IgD-negative memory B cell (primary cell): ENCODE results near the gene FOXP1. TPM values are rescaled to one million over a fixed set of nuclear protein-coding genes. Genes with fewer than 3 reads are reported as not detected.
A peak's percentile ranks its signal among the peaks of the same experiment; 100 is the strongest.

Source experiments
- H3K27ac Mint-ChIP-seq, 3 donors: one replicate each; pipeline ENCODE4 v1.8.0; 2020 to 2022; ENCODE audit warnings: mild to moderate bottlenecking in 3 of 3, mixed read lengths in 3 of 3, moderate library complexity in 1 of 3
- H3K27me3 Mint-ChIP-seq: one replicate; pipeline ENCODE4 v1.8.0; 2021; ENCODE audit warnings: mixed read lengths
- H3K36me3 Mint-ChIP-seq: one replicate; pipeline ENCODE4 v1.8.0; 2020; ENCODE audit warnings: mild to moderate bottlenecking, mixed read lengths
- H3K4me1 Mint-ChIP-seq, 3 donors: one replicate each; pipeline ENCODE4 v1.8.0; 2020 to 2022; ENCODE audit warnings: mixed read lengths in 3 of 3, mild to moderate bottlenecking in 1 of 3
- H3K4me3 Mint-ChIP-seq, 4 donors: one replicate each; pipeline ENCODE4 v1.8.0; 2020 to 2022; ENCODE audit warnings: mild to moderate bottlenecking in 4 of 4, mixed read lengths in 4 of 4, moderate library complexity in 3 of 4
- H3K9me3 Mint-ChIP-seq, 3 donors: one replicate each; pipeline ENCODE4 v1.8.0; 2020 to 2021; ENCODE audit warnings: mixed read lengths in 3 of 3, mild to moderate bottlenecking in 1 of 3
- polyA plus RNA-seq: library from polyadenylated mRNA; unstranded; fragments of 300-500 nt; fragmentation: Illumina TruSeq; gene quantifications from one replicate; pipeline ENCODE4 v1.2.3, GENCODE V29; 2021

FOXP1 gene
- polyA plus RNA-seq, 1 donor from 2014 or later = 277 TPM

- peaks cover 0 to 6% (median 2%) of the 10 kb centered on the region in 3 donors for H3K4me1 Mint-ChIP-seq
- peaks cover 2% of the 10 kb centered on the region for H3K36me3 Mint-ChIP-seq
- H3K4me3 Mint-ChIP-seq = no peak overlapping the region
Measured at GRCh38 chr3:71310980-71311660, 272.4 kb downstream of the FOXP1 start.

GRCh38 chr3:71310359-71310979, 273.1 kb downstream of the FOXP1 start:
- H3K27me3 Mint-ChIP-seq = peaks cover 4% of the 10 kb centered on the region
- H3K4me1 Mint-ChIP-seq = peaks cover under 1 to 8% (median 5%) of the 10 kb centered on the region in 3 donors
- no peak overlapping the region for H3K4me3 Mint-ChIP-seq
- H3K36me3 Mint-ChIP-seq = peaks cover 2% of the 10 kb centered on the region
- H3K9me3 Mint-ChIP-seq = no peaks in the 10 kb centered on the region
- H3K27ac Mint-ChIP-seq = peak overlapping the region in 1 of 3 donors; percentile 77

More at GRCh38 chr3:71310980-71311660, 272.4 kb downstream of the FOXP1 start:
- Mint-ChIP-seq H3K9me3 (no peaks in the 10 kb centered on the region), H3K27ac (no peak overlapping the region), H3K27me3 (no peaks in the 10 kb centered on the region)

- H3K36me3 Mint-ChIP-seq = peaks cover 2% of the 10 kb centered on the region
- H3K27ac Mint-ChIP-seq = no peak overlapping the region
- H3K9me3 Mint-ChIP-seq = no peaks in the 10 kb centered on the region
- H3K4me3 Mint-ChIP-seq = no peak overlapping the region
- peaks cover 8% of the 10 kb centered on the region for H3K27me3 Mint-ChIP-seq
- peaks cover 1 to 11% (median 11%) of the 10 kb centered on the region in 3 donors for H3K4me1 Mint-ChIP-seq
Measured at GRCh38 chr3:71309886-71310285, 273.6 kb downstream of the FOXP1 start.

GRCh38 chr3:71309342-71309741, 274.2 kb downstream of the FOXP1 start:
- peaks cover 1 to 16% (median 11%) of the 10 kb centered on the region in 3 donors for H3K4me1 Mint-ChIP-seq
- peaks cover 0 to under 1% (median 0%) of the 10 kb centered on the region in 3 donors for H3K9me3 Mint-ChIP-seq
- no peak overlapping the region for H3K4me3 Mint-ChIP-seq
- H3K27ac Mint-ChIP-seq = no peak overlapping the region
- peaks cover 2% of the 10 kb centered on the region for H3K36me3 Mint-ChIP-seq
- H3K27me3 Mint-ChIP-seq = peaks cover 12% of the 10 kb centered on the region

- Mint-ChIP-seq H3K36me3 (peaks cover 2% of the 10 kb centered on the region), H3K27ac (peak overlapping the region in 1 of 3 donors; percentile 26), H3K27me3 (peaks cover 17% of the 10 kb centered on the region), H3K9me3 (peaks cover 0 to 1% (median 0%) of the 10 kb centered on the region in 3 donors), H3K4me1 (peaks cover 1 to 21% (median 15%) of the 10 kb centered on the region in 3 donors), H3K4me3 (no peak overlapping the region)
Measured at GRCh38 chr3:71308836-71309235, 274.7 kb downstream of the FOXP1 start.

- Mint-ChIP-seq H3K27ac (no peak overlapping the region), H3K4me3 (no peak overlapping the region), H3K36me3 (peaks cover 2% of the 10 kb centered on the region), H3K9me3 (peaks cover 0 to 1% (median 0%) of the 10 kb centered on the region in 3 donors), H3K27me3 (peaks cover 19% of the 10 kb centered on the region), H3K4me1 (peaks cover 3 to 21% (median 18%) of the 10 kb centered on the region in 3 donors)
Measured at GRCh38 chr3:71307991-71308697, 275.4 kb downstream of the FOXP1 start.

- H3K9me3 Mint-ChIP-seq = peaks cover 0 to 1% (median 0%) of the 10 kb centered on the region in 3 donors
- H3K27ac Mint-ChIP-seq = peak overlapping the region; percentile 1 to 95 (median 36)
- peaks cover 21% of the 10 kb centered on the region for H3K27me3 Mint-ChIP-seq
- H3K36me3 Mint-ChIP-seq = peaks cover 2% of the 10 kb centered on the region
- H3K4me1 Mint-ChIP-seq = peaks cover 7 to 30% (median 27%) of the 10 kb centered on the region in 3 donors
- peak overlapping the region; percentile 74 to 94 (median 86) for H3K4me3 Mint-ChIP-seq
Measured at GRCh38 chr3:71305231-71306206, 278.0 kb downstream of the FOXP1 start.

- H3K9me3 Mint-ChIP-seq = peaks cover 0 to 1% (median 0%) of the 10 kb centered on the region in 3 donors
- peaks cover 7 to 34% (median 31%) of the 10 kb centered on the region in 3 donors for H3K4me1 Mint-ChIP-seq
- H3K36me3 Mint-ChIP-seq = no peaks in the 10 kb centered on the region
- H3K4me3 Mint-ChIP-seq = peak overlapping the region; percentile 74 to 94 (median 86)
- H3K27me3 Mint-ChIP-seq = peaks cover 21% of the 10 kb centered on the region
- peak overlapping the region in 1 of 3 donors; percentile 1 for H3K27ac Mint-ChIP-seq
Measured at GRCh38 chr3:71304684-71305083, 278.8 kb downstream of the FOXP1 start.

- no peak overlapping the region for H3K27ac Mint-ChIP-seq
- H3K27me3 Mint-ChIP-seq = peaks cover 21% of the 10 kb centered on the region
- H3K36me3 Mint-ChIP-seq = no peaks in the 10 kb centered on the region
- H3K9me3 Mint-ChIP-seq = peaks cover 0 to 1% (median 0%) of the 10 kb centered on the region in 3 donors
- H3K4me3 Mint-ChIP-seq = peak overlapping the region; percentile 41 to 89 (median 79)
- peaks cover 7 to 34% (median 32%) of the 10 kb centered on the region in 3 donors for H3K4me1 Mint-ChIP-seq
Measured at GRCh38 chr3:71304247-71304646, 279.3 kb downstream of the FOXP1 start.

GRCh38 chr3:71303627-71304200, 279.8 kb downstream of the FOXP1 start:
- peak overlapping the region; percentile 24 to 84 (median 66) for H3K4me3 Mint-ChIP-seq
- peak overlapping the region in 1 of 3 donors; percentile 10 for H3K27ac Mint-ChIP-seq
- peaks cover 21% of the 10 kb centered on the region for H3K27me3 Mint-ChIP-seq
- H3K4me1 Mint-ChIP-seq = peaks cover 7 to 34% (median 32%) of the 10 kb centered on the region in 3 donors
- no peaks in the 10 kb centered on the region for H3K36me3 Mint-ChIP-seq
- H3K9me3 Mint-ChIP-seq = peaks cover 0 to 1% (median 0%) of the 10 kb centered on the region in 3 donors

GRCh38 chr3:71302604-71303003, 280.9 kb downstream of the FOXP1 start:
- Mint-ChIP-seq H3K4me3 (no peak overlapping the region), H3K36me3 (no peaks in the 10 kb centered on the region), H3K27me3 (peaks cover 22% of the 10 kb centered on the region), H3K9me3 (peaks cover 0 to 1% (median 0%) of the 10 kb centered on the region in 3 donors), H3K27ac (no peak overlapping the region), H3K4me1 (peaks cover 7 to 34% (median 31%) of the 10 kb centered on the region in 3 donors)

- H3K4me1 Mint-ChIP-seq = peaks cover 7 to 41% (median 31%) of the 10 kb centered on the region in 3 donors
- peak overlapping the region in 2 of 4 donors; percentile 3 to 58 for H3K4me3 Mint-ChIP-seq
- H3K36me3 Mint-ChIP-seq = peaks cover 3% of the 10 kb centered on the region
- peak overlapping the region in 2 of 3 donors; percentile 2 to 60 for H3K27ac Mint-ChIP-seq
- peaks cover 22% of the 10 kb centered on the region for H3K27me3 Mint-ChIP-seq
- peaks cover 0 to 1% (median 0%) of the 10 kb centered on the region in 3 donors for H3K9me3 Mint-ChIP-seq
Measured at GRCh38 chr3:71300951-71301393, 282.6 kb downstream of the FOXP1 start.

GRCh38 chr3:71299160-71299559, 284.4 kb downstream of the FOXP1 start:
- Mint-ChIP-seq H3K4me1 (peaks cover 6 to 23% (median 22%) of the 10 kb centered on the region in 3 donors), H3K4me3 (no peak overlapping the region), H3K36me3 (peaks cover 3% of the 10 kb centered on the region), H3K27me3 (peaks cover 9% of the 10 kb centered on the region), H3K27ac (no peak overlapping the region), H3K9me3 (no peaks in the 10 kb centered on the region)
